MCF 10A (cell line): ENCODE data around the gene ARHGAP31. TPM values are rescaled to one million over a fixed set of nuclear protein-coding genes. Genes with fewer than 3 reads are reported as not detected.

Source experiments
- BruUV-seq: library from RNA; stranded (reverse); fragments of 400-500 nt; replicated peaks from 2 replicates; lab custom pipeline; 2021; lab: Mats Ljungman, UMichigan
- CTCF ChIA-PET: fragments of 300-600 bp; sonication (Branson Sonifier 250); formaldehyde crosslinking; extraction: SDS; loops from one replicate; lab custom pipeline; 2021; ENCODE audit warnings: antibody characterized with exemption, inconsistent platforms; lab: Yijun Ruan, JAX
- POLR2A ChIA-PET: fragments of 300-600, 350-650 bp; sonication (Branson Sonifier 250); formaldehyde crosslinking; extraction: SDS; loops from one replicate; lab custom pipeline; 2020; ENCODE audit warnings: antibody characterized with exemption, inconsistent platforms; lab: Yijun Ruan, JAX
- DNase-seq: peaks from one replicate; pipeline ENCODE4 v3.0.0-alpha.2; 2018; ENCODE audit not compliant: unreplicated experiment
- H3K27ac Mint-ChIP-seq: one replicate; pipeline ENCODE4 v1.8.0; 2022; ENCODE audit warnings: mild to moderate bottlenecking, low read depth, mixed read lengths; ENCODE audit not compliant: unreplicated experiment
- H3K27me3 Mint-ChIP-seq: one replicate; pipeline ENCODE4 v1.8.0; 2022; ENCODE audit warnings: mixed read lengths; ENCODE audit not compliant: insufficient read depth, unreplicated experiment
- H3K36me3 Mint-ChIP-seq: one replicate; pipeline ENCODE4 v1.8.0; 2022; ENCODE audit warnings: mild to moderate bottlenecking, moderate library complexity, mixed read lengths; ENCODE audit not compliant: insufficient read depth, unreplicated experiment
- H3K4me1 Mint-ChIP-seq: one replicate; pipeline ENCODE4 v1.8.0; 2022; ENCODE audit warnings: mixed read lengths; ENCODE audit not compliant: insufficient read depth, unreplicated experiment
- H3K4me3 Mint-ChIP-seq: one replicate; pipeline ENCODE4 v1.8.0; 2022; ENCODE audit warnings: mild to moderate bottlenecking, moderate library complexity, mixed read lengths; ENCODE audit not compliant: unreplicated experiment
- H3K9me3 Mint-ChIP-seq: one replicate; pipeline ENCODE4 v1.8.0; 2022; ENCODE audit warnings: mixed read lengths; ENCODE audit not compliant: unreplicated experiment
- intact Hi-C: fragments of 100-400 bp; cut with micrococcal nuclease; formaldehyde crosslinking; loops from 2 replicates; pipeline ENCODE4 v1.14.1; 2022
- total RNA-seq: library from RNA; stranded (reverse); gene quantifications from 2 replicates; pipeline ENCODE4 v1.2.3, GENCODE V29; 2022
- TF ChIP-seq, protein P1 (sequence below): fragments of 200-600 bp; IDR thresholded peaks from one replicate; pipeline ENCODE4 v1.8.0; 2022; ENCODE audit warnings: antibody characterized with exemption, mild to moderate bottlenecking; ENCODE audit not compliant: unreplicated experiment

ARHGAP31 gene
- total RNA-seq, 1 experiment from 2014 or later: 4.4 TPM

DNA sequence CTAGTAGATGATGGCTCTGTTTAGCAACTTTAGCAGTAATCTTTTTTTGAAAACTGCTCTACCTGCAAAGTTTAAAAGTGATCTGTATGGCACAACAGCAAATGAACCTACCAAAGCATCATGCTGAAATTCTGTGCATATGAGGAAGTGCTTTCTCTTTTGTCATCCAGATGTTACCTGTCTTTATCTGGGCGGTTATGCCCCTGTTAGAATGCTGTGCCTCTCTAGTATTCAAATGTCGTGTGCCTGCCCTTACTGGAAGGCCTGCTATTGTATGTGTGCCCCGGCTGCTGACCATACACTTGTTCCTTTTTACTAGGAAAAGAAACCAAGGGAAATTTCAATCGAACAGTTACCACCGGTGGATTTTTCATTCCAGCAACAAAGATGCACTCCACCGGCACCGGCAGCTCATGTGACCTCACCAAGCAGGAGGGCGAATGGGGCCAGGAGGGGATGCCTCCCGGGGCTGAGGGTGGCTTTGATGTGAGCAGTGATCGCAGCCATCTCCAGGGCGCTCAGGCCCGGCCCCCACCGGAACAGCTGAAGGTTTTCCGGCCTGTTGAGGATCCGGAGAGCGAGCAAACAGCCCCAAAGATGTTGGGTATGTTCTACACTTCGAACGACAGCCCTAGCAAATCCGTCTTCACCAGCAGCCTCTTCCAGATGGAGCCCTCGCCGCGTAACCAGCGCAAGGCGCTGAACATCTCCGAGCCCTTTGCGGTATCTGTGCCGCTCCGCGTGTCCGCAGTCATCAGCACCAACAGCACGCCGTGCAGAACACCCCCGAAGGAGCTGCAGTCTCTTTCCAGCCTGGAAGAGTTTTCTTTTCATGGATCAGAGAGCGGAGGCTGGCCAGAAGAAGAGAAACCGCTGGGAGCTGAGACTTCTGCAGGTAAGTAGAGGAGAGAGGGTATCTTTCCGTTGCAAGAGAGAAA is 107.6 kb downstream of the ARHGAP31 start:
- ChIA-PET CTCF (interaction anchor here (0.6 kb wide), 1 partner anchor 512 kb away, joined by 3 read pairs; no protein-coding TSS in a partner anchor), POLR2A (no interaction called here)
- TF ChIP-seq, protein P1, sequence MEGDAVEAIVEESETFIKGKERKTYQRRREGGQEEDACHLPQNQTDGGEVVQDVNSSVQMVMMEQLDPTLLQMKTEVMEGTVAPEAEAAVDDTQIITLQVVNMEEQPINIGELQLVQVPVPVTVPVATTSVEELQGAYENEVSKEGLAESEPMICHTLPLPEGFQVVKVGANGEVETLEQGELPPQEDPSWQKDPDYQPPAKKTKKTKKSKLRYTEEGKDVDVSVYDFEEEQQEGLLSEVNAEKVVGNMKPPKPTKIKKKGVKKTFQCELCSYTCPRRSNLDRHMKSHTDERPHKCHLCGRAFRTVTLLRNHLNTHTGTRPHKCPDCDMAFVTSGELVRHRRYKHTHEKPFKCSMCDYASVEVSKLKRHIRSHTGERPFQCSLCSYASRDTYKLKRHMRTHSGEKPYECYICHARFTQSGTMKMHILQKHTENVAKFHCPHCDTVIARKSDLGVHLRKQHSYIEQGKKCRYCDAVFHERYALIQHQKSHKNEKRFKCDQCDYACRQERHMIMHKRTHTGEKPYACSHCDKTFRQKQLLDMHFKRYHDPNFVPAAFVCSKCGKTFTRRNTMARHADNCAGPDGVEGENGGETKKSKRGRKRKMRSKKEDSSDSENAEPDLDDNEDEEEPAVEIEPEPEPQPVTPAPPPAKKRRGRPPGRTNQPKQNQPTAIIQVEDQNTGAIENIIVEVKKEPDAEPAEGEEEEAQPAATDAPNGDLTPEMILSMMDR: no peak
- intact Hi-C loops: no loop called here
- no peaks in the 10 kb centered on the region for H3K27me3 Mint-ChIP-seq
- H3K9me3 Mint-ChIP-seq: no peaks in the 10 kb centered on the region
- H3K4me3 Mint-ChIP-seq: no peak overlapping the region
- BruUV-seq: no TSS peak
- H3K4me1 Mint-ChIP-seq: no peaks in the 10 kb centered on the region
- peaks cover 11% of the 10 kb centered on the region for H3K36me3 Mint-ChIP-seq
- DNase-seq: no peak
- no peak overlapping the region for H3K27ac Mint-ChIP-seq

GRCh38 chr3:119402791-119403190 is 108.6 kb downstream of the ARHGAP31 start:
- BruUV-seq: no TSS peak
- POLR2A ChIA-PET: no interaction called here
- Mint-ChIP-seq H3K4me1 (no peaks in the 10 kb centered on the region), H3K9me3 (no peaks in the 10 kb centered on the region), H3K27ac (no peak overlapping the region), H3K36me3 (peaks cover 14% of the 10 kb centered on the region), H3K4me3 (no peak overlapping the region), H3K27me3 (no peaks in the 10 kb centered on the region)
- intact Hi-C loops: no loop called here
- TF ChIP-seq, protein P1: no peak
- CTCF ChIA-PET: interaction anchor here (0.7 kb wide), 1 partner anchor 46 kb away, joined by 3 read pairs; no protein-coding TSS in a partner anchor
- DNase-seq: no peak

DNA sequence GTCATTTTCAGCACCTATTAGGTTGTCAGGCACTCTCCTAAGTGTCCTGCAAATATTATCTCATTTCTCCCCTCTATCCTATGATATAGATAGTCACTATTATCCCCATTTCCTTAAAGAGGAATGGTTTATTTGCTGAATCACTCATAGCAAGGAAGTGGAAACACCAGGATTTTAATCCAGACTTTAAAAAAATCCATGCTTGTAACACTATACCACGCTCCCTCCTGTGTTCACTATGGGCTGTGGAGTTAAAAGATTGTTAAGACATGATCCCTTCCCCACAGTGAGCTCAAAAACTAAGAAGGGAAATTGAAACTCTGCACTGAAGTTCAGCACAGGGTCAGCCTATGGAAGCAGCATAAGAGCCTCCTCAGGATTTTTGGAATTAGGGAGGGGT is 109.0 kb downstream of the ARHGAP31 start:
- TF ChIP-seq, protein P1: no peak
- H3K9me3 Mint-ChIP-seq: no peaks in the 10 kb centered on the region
- intact Hi-C loops: no loop called here
- H3K4me3 Mint-ChIP-seq: no peak overlapping the region
- H3K27ac Mint-ChIP-seq: no peak overlapping the region
- H3K27me3 Mint-ChIP-seq: no peaks in the 10 kb centered on the region
- peaks cover 15% of the 10 kb centered on the region for H3K36me3 Mint-ChIP-seq
- no peaks in the 10 kb centered on the region for H3K4me1 Mint-ChIP-seq
- CTCF ChIA-PET: interaction anchor here (0.7 kb wide), 1 partner anchor 46 kb away, joined by 3 read pairs; no protein-coding TSS in a partner anchor
- no peak for DNase-seq
- POLR2A ChIA-PET: no interaction called here
- no TSS peak for BruUV-seq

DNA sequence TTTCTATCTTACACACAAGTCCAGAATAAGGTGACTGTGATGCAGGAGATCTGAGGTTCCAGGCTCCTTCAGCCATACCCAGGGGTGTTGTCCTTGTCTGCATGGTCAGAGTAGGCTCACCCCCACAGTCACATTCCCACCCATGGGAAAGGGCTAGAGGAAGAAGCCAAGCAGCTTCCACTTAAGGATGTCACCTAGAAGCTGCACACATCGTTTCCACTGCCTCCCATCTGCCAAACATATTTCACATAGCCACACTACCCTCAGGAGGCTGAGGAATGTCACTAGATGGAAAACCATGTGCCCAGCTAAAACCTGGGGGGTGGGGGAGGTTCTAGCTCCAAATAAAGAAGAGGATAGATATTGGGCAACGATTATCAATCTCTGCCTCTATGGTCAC is 111.1 kb downstream of the ARHGAP31 start:
- TF ChIP-seq, protein P1: no peak
- CTCF ChIA-PET: interaction anchor here (0.7 to 1.3 kb wide), 3 partner anchors 8 to 131 kb away, joined by 3 read pairs; no protein-coding TSS in a partner anchor
- H3K4me3 Mint-ChIP-seq: no peak overlapping the region
- H3K9me3 Mint-ChIP-seq: no peaks in the 10 kb centered on the region
- H3K27ac Mint-ChIP-seq: no peak overlapping the region
- no peaks in the 10 kb centered on the region for H3K27me3 Mint-ChIP-seq
- POLR2A ChIA-PET: no interaction called here
- intact Hi-C loops: no loop called here
- no peak for DNase-seq
- peaks cover 21% of the 10 kb centered on the region for H3K36me3 Mint-ChIP-seq
- H3K4me1 Mint-ChIP-seq: no peaks in the 10 kb centered on the region
- BruUV-seq: no TSS peak
